Peyer's patch (tissue), 4 donors: ENCODE measurements around the gene SLC22A24. TPM values are rescaled to one million over a fixed set of nuclear protein-coding genes. Genes with fewer than 3 reads are reported as not detected.

Experiments used
- DNase-seq, 3 donors: peaks; one replicate each; pipeline ENCODE4 v3.0.0-alpha.2; 2017 to 2019
- H3K27ac ChIP-seq, 4 donors: fragments of 200-600 bp; sonication (generic); one replicate each; pipeline ENCODE4 v1.5.1; 2016 to 2019
- H3K27me3 ChIP-seq, 2 donors: fragments of 200-600 bp; sonication (generic); one replicate each; pipeline ENCODE4 v1.5.1; 2019
- H3K36me3 ChIP-seq, 3 donors: fragments of 200-600 bp; sonication (generic); one replicate each; pipeline ENCODE4 v1.5.1; 2016 to 2019
- H3K4me1 ChIP-seq, 4 donors: fragments of 200-600 bp; sonication (generic); one replicate each; pipeline ENCODE4 v1.5.1; 2016 to 2019
- H3K4me3 ChIP-seq, 4 donors: fragments of 200-600 bp; sonication (generic); 1 replicate in 3 of 4; 2 replicates in 1 of 4; pipeline ENCODE4 v1.5.1; 2016 to 2019; ENCODE audit warnings: mild to moderate bottlenecking in 1 of 4
- H3K9me3 ChIP-seq, 4 donors: fragments of 200-600 bp; sonication (generic); one replicate each; pipeline ENCODE4 v1.5.1; 2016 to 2019; ENCODE audit warnings: mild to moderate bottlenecking in 1 of 4
- POLR2A ChIP-seq, 2 donors: fragments of 450-650 bp; IDR thresholded peaks; one replicate each; pipeline ENCODE4 v1.5.1; 2017; ENCODE audit warnings: antibody characterized with exemption in 2 of 2, mild to moderate bottlenecking in 2 of 2, moderate library complexity in 2 of 2
- total RNA-seq, 4 donors: library from RNA; depleted of rRNA; stranded (reverse); fragments of >200 nt; gene quantifications; one replicate each; pipeline ENCODE4 v1.1.0, GENCODE V29; 2016
- TF ChIP-seq, protein P1 (sequence below), 6 experiments: fragments of 450-650 bp in 4 of 6; fragments of 200-600 bp in 2 of 6; sonication (generic) in 1 of 6; IDR thresholded peaks; one replicate each; pipeline ENCODE4 v1.5.1; 2017 to 2019; ENCODE audit warnings: antibody characterized with exemption in 6 of 6, mild to moderate bottlenecking in 3 of 6, moderate library complexity in 1 of 6

Gene SLC22A24, protein sequence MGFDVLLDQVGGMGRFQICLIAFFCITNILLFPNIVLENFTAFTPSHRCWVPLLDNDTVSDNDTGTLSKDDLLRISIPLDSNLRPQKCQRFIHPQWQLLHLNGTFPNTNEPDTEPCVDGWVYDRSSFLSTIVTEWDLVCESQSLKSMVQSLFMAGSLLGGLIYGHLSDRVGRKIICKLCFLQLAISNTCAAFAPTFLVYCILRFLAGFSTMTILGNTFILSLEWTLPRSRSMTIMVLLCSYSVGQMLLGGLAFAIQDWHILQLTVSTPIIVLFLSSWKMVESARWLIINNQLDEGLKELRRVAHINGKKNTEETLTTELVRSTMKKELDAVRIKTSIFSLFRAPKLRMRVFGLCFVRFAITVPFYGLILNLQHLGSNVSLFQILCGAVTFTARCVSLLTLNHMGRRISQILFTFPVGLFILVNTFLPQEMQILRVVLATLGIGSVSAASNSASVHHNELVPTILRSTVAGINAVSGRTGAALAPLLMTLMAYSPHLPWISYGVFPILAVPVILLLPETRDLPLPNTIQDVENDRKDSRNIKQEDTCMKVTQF
- total RNA-seq, result not detected

DNA sequence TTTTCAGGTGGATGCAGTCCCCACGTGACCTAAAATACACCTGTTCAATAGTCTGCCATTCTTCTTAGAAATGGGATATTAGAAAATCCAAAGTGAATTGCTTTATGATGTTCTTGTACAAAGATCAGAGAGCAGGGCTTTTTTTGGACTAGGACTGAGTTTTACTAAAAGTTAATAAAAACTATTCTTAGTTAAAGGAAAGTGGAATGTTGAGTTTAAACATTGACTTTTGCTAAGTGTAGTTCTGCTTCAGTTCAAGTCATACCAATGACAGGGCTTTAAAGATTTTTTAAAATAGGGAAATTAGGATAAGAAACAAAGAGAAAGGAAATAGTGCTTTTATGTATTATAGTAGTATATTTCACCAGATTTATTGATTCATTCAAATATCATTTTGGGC, at the start of gene SLC22A24:
SLC22A24 (minus strand) TSS at position 101 of the 400 bp plus-strand sequence. CDS start 442 bp downstream, outside the sequence.
- H3K27me3 ChIP-seq, result no peaks in the 10 kb centered on the region
- H3K9me3 ChIP-seq, result no peaks in the 10 kb centered on the region
- no peak for TF ChIP-seq POLR2A (IDR thresholded peaks at IDR 0.05)
- TF ChIP-seq, protein P1, sequence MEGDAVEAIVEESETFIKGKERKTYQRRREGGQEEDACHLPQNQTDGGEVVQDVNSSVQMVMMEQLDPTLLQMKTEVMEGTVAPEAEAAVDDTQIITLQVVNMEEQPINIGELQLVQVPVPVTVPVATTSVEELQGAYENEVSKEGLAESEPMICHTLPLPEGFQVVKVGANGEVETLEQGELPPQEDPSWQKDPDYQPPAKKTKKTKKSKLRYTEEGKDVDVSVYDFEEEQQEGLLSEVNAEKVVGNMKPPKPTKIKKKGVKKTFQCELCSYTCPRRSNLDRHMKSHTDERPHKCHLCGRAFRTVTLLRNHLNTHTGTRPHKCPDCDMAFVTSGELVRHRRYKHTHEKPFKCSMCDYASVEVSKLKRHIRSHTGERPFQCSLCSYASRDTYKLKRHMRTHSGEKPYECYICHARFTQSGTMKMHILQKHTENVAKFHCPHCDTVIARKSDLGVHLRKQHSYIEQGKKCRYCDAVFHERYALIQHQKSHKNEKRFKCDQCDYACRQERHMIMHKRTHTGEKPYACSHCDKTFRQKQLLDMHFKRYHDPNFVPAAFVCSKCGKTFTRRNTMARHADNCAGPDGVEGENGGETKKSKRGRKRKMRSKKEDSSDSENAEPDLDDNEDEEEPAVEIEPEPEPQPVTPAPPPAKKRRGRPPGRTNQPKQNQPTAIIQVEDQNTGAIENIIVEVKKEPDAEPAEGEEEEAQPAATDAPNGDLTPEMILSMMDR (IDR thresholded peaks at IDR 0.05), result no peak
- no peaks in the 10 kb centered on the region for H3K4me1 ChIP-seq
- H3K27ac ChIP-seq, result no peak within 1 kb of the TSS
- no peaks in the 10 kb centered on the region for H3K36me3 ChIP-seq
- H3K4me3 ChIP-seq, result no peak within 1 kb of the TSS
- no peak for DNase-seq

- Histone ChIP-seq H3K4me3 (no peak overlapping the region), H3K27me3 (no peaks in the 10 kb centered on the region), H3K27ac (no peak overlapping the region), H3K4me1 (no peaks in the 10 kb centered on the region), H3K9me3 (no peaks in the 10 kb centered on the region), H3K36me3 (no peaks in the 10 kb centered on the region)
- no peak for DNase-seq
- no peak for TF ChIP-seq POLR2A (IDR thresholded peaks at IDR 0.05)
- TF ChIP-seq, protein P1 (IDR thresholded peaks at IDR 0.05), result no peak
Measured at GRCh38 chr11:63180536-63180935, 36.5 kb upstream of the SLC22A24 start.

GRCh38 chr11:63179432-63180041, 35.5 kb upstream of the SLC22A24 start:
- Histone ChIP-seq H3K27me3 (no peaks in the 10 kb centered on the region), H3K4me1 (no peaks in the 10 kb centered on the region), H3K27ac (no peak overlapping the region), H3K4me3 (no peak overlapping the region), H3K36me3 (no peaks in the 10 kb centered on the region), H3K9me3 (no peaks in the 10 kb centered on the region)
- DNase-seq, result no peak
- no peak for TF ChIP-seq POLR2A (IDR thresholded peaks at IDR 0.05)
- TF ChIP-seq, protein P1 (IDR thresholded peaks at IDR 0.05), result no peak

- H3K36me3 ChIP-seq, result no peaks in the 10 kb centered on the region
- TF ChIP-seq, protein P1 (IDR thresholded peaks at IDR 0.05), result no peak
- TF ChIP-seq POLR2A (IDR thresholded peaks at IDR 0.05), result no peak
- H3K27me3 ChIP-seq, result no peaks in the 10 kb centered on the region
- DNase-seq, result no peak
- H3K4me1 ChIP-seq, result no peaks in the 10 kb centered on the region
- H3K4me3 ChIP-seq, result no peak overlapping the region
- H3K9me3 ChIP-seq, result no peaks in the 10 kb centered on the region
- no peak overlapping the region for H3K27ac ChIP-seq
Measured at GRCh38 chr11:63177872-63178271, 33.9 kb upstream of the SLC22A24 start.

DNA sequence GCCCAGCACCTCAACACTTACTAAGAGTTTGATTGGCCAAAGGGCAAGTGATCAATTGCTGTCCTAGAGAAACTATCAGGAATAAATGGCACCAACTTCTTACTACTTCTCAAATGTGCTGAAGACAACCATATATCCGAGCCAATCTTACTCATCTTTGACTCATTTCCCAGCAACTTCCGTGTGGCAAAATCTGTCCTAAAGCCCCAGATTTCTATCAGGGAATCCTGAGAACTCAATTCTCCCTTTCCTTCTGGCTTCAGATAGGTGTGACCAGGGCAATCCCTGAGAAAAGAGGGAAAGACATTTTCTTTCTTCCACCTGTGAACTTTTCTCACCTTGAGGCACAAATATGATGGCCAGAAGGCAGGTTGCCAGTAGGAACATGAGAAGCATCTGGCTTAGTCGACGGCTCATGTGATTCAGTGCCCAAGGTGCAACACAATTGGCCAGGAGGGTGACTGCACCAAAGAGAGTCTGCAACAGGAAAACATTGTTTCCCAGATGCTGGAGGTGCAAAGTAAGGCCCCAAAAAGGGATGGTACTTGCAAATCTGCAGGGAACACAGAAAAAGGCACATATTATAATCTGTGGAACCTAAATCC, 21.8 kb upstream of the SLC22A24 start:
- Histone ChIP-seq H3K27me3 (no peaks in the 10 kb centered on the region), H3K9me3 (no peaks in the 10 kb centered on the region), H3K4me3 (no peak overlapping the region)

More for the DNA sequence above, 21.8 kb upstream of the SLC22A24 start:
- Histone ChIP-seq H3K27ac (no peak overlapping the region), H3K4me1 (no peaks in the 10 kb centered on the region), H3K36me3 (no peaks in the 10 kb centered on the region)
- no peak for DNase-seq
- TF ChIP-seq POLR2A (IDR thresholded peaks at IDR 0.05), result no peak
- TF ChIP-seq, protein P1 (IDR thresholded peaks at IDR 0.05), result no peak
